ENCODE data around the gene C1orf116.

The C1orf116 gene

GRCh38 chr1:207003210-207003609 lies 29.3 kb downstream of the C1orf116 start:
- peak overlapping the region; percentile 97 for H3K27ac ChIP-seq
- TF ChIP-seq ZFX (IDR thresholded peaks at IDR 0.05; ENCODE audit: borderline replicate concordance) (no peak), CTCF (IDR thresholded peaks at IDR 0.05) (no peak)

- TF ChIP-seq CTCF (IDR thresholded peaks at IDR 0.05) (no peak), ZFX (IDR thresholded peaks at IDR 0.05; ENCODE audit: borderline replicate concordance) (no peak)
- H3K27ac ChIP-seq, result peak overlapping the region; percentile 97
Measured at GRCh38 chr1:207002724-207003146, 29.8 kb downstream of the C1orf116 start.

GRCh38 chr1:207001492-207002245 lies 30.9 kb downstream of the C1orf116 start:
- no peak for TF ChIP-seq CTCF (IDR thresholded peaks at IDR 0.05)
- no peak for TF ChIP-seq ZFX (IDR thresholded peaks at IDR 0.05; ENCODE audit: borderline replicate concordance)

GRCh38 chr1:207000651-207001291 lies 31.8 kb downstream of the C1orf116 start:
- H3K27ac ChIP-seq, result peak overlapping the region; percentile 97
- no peak for TF ChIP-seq CTCF (IDR thresholded peaks at IDR 0.05)
- no peak for TF ChIP-seq ZFX (IDR thresholded peaks at IDR 0.05; ENCODE audit: borderline replicate concordance)

More at GRCh38 chr1:207001492-207002245, 30.9 kb downstream of the C1orf116 start:
- peak overlapping the region; percentile 97 for H3K27ac ChIP-seq

GRCh38 chr1:206998816-206999215 lies 33.7 kb downstream of the C1orf116 start:
- peak overlapping the region; percentile 97 for H3K27ac ChIP-seq
- TF ChIP-seq ZFX (IDR thresholded peaks at IDR 0.05; ENCODE audit: borderline replicate concordance), result no peak
- no peak for TF ChIP-seq CTCF (IDR thresholded peaks at IDR 0.05)

GRCh38 chr1:206992790-206993189 lies 39.8 kb downstream of the C1orf116 start:
- H3K27ac ChIP-seq, result peak overlapping the region; percentile 86
- no peak for TF ChIP-seq CTCF (IDR thresholded peaks at IDR 0.05)
- no peak for TF ChIP-seq ZFX (IDR thresholded peaks at IDR 0.05; ENCODE audit: borderline replicate concordance)

- H3K27ac ChIP-seq, result no peak overlapping the region
- no peak for TF ChIP-seq CTCF (IDR thresholded peaks at IDR 0.05)
- no peak for TF ChIP-seq ZFX (IDR thresholded peaks at IDR 0.05; ENCODE audit: borderline replicate concordance)
Measured at GRCh38 chr1:206987873-206988272, 44.7 kb downstream of the C1orf116 start.
